NT2/D1 (cell line): ENCODE data around the gene RABEP1.

ENCODE experiments used
- SUZ12 ChIP-seq: IDR thresholded peaks from 2 replicates; pipeline ENCODE4 v1.6.1; 2011; ENCODE audit not compliant: insufficient read length, insufficient read depth; ENCODE audit errors: extremely low read depth
- YY1 ChIP-seq: IDR thresholded peaks from 2 replicates; pipeline ENCODE4 v1.6.1; 2011; ENCODE audit not compliant: insufficient read length, insufficient read depth
- ZNF274 ChIP-seq: IDR thresholded peaks from 2 replicates; pipeline ENCODE4 v1.6.1; 2011; ENCODE audit warnings: mild to moderate bottlenecking, low read depth, low read length

- TF ChIP-seq YY1 (no peak), ZNF274 (no peak), SUZ12 (no peak)
These were observed 143.7 kb downstream of the RABEP1 start for GRCh38 chr17:5425826-5426225.
